Osteoblast (primary cell): Measurements from ENCODE around the gene YPEL4. TPM values are rescaled to one million over a fixed set of nuclear protein-coding genes. Genes with fewer than 3 reads are reported as not detected.

Experiments used
- DNase-seq: peaks from one replicate; pipeline ENCODE4 v3.0.0; 2011; ENCODE audit warnings: low spot score, mixed read lengths; ENCODE audit not compliant: insufficient read length; ENCODE audit errors: missing footprints
- H2AFZ ChIP-seq: 2 replicates; pipeline ENCODE4 v1.6.0; 2011; ENCODE audit warnings: mild to moderate bottlenecking, low read length
- H3K27ac ChIP-seq: 2 replicates; pipeline ENCODE4 v1.5.1; 2011; ENCODE audit warnings: mild to moderate bottlenecking, low read depth, low read length, moderate library complexity
- H3K27me3 ChIP-seq: 2 replicates; pipeline ENCODE4 v1.6.0; 2012; ENCODE audit warnings: mild to moderate bottlenecking, control low read depth, inconsistent platforms, low read length, moderate library complexity; ENCODE audit not compliant: insufficient read depth
- H3K36me3 ChIP-seq: 2 replicates; pipeline ENCODE4 v1.5.1; 2011; ENCODE audit warnings: mild to moderate bottlenecking, low read length, control low read depth, moderate library complexity; ENCODE audit not compliant: insufficient read depth
- H3K4me1 ChIP-seq: 2 replicates; pipeline ENCODE4 v1.5.1; 2011; ENCODE audit warnings: mild to moderate bottlenecking, low read length, control low read depth, moderate library complexity; ENCODE audit not compliant: insufficient read depth
- H3K4me2 ChIP-seq: 2 replicates; pipeline ENCODE4 v1.6.0; 2011; ENCODE audit warnings: mild to moderate bottlenecking, low read length; ENCODE audit not compliant: insufficient read depth
- H3K4me3 ChIP-seq: fragments of 200-600 bp; sonication (generic); 3 replicates; pipeline ENCODE4 v1.5.1; 2012; ENCODE audit warnings: mild to moderate bottlenecking, low read length, inconsistent platforms; ENCODE audit not compliant: insufficient read depth
- H3K79me2 ChIP-seq: 2 replicates; pipeline ENCODE4 v1.6.0; 2012; ENCODE audit warnings: mild to moderate bottlenecking, low read length, control low read depth, inconsistent platforms; ENCODE audit not compliant: insufficient read depth
- H3K9me3 ChIP-seq: 2 replicates; pipeline ENCODE4 v1.5.1; 2011; ENCODE audit warnings: low read depth, low read length, control low read depth
- H4K20me1 ChIP-seq: 2 replicates; pipeline ENCODE4 v1.6.0; 2012; ENCODE audit warnings: mild to moderate bottlenecking, low read length, control low read depth; ENCODE audit not compliant: insufficient read depth
- CTCF ChIP-seq: IDR thresholded peaks from 2 replicates; pipeline ENCODE4 v1.5.1; 2011; ENCODE audit warnings: mild to moderate bottlenecking, low read depth, low read length, moderate library complexity; ENCODE audit errors: extremely low read depth
- total RNA-seq: library from RNA; depleted of rRNA; stranded (reverse); fragments of >200 nt; gene quantifications from 2 replicates; pipeline ENCODE4 v1.2.3, GENCODE V29; 2012

Gene YPEL4
- total RNA-seq, 1 donor = 0.72 TPM

GRCh38 chr11:57647372-57647771 is 2.3 kb downstream of the YPEL4 start:
- Histone ChIP-seq H3K79me2 (no peaks in the 10 kb centered on the region), H3K9me3 (no peaks in the 10 kb centered on the region), H2AFZ (no peak overlapping the region), H4K20me1 (peaks cover 57% of the 10 kb centered on the region), H3K27me3 (peaks cover 36% of the 10 kb centered on the region), H3K4me3 (no peak overlapping the region), H3K4me1 (peaks cover 47% of the 10 kb centered on the region), H3K4me2 (peak overlapping the region; percentile 22), H3K27ac (no peak overlapping the region), H3K36me3 (peaks cover 4% of the 10 kb centered on the region)
- TF ChIP-seq CTCF = no peak
- DNase-seq = peak; percentile 77

GRCh38 chr11:57646799-57647303 is 2.9 kb downstream of the YPEL4 start:
- TF ChIP-seq CTCF = no peak
- Histone ChIP-seq H3K4me1 (peaks cover 47% of the 10 kb centered on the region), H4K20me1 (peaks cover 59% of the 10 kb centered on the region), H3K36me3 (peaks cover 4% of the 10 kb centered on the region), H3K9me3 (no peaks in the 10 kb centered on the region), H3K79me2 (peaks cover under 1% of the 10 kb centered on the region), H3K4me2 (peak overlapping the region; percentile 22), H3K27ac (no peak overlapping the region), H3K27me3 (peaks cover 36% of the 10 kb centered on the region), H2AFZ (no peak overlapping the region), H3K4me3 (no peak overlapping the region)
- peak; percentile 11 for DNase-seq

DNA sequence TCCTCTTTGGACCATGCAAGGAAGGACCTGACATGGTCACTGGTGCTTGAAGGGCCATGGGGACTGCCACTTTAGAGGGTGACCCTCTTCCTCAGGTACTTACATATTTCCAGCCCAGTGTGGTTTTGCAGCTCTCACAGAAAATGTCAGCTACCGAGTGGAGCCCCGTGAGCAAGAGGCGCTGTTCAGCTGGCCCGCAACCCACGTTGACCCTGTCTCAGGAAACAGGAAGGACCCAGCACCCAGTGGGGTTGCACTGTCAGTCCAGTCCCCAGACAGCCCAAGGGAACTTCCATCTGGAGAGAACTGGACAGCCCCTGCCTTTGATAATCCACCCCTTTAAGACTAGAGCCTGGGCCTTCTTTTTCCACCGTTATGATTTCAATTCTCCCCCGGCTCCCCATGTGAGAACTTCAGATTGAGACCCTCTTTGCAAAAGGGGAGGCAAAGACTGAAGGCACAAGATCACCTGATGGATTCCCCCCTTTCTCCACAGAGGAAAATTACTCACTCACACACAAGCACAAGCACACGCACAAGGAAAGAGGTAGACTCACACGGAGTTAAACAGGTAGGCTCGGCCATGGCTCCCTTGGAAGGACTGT is 3.4 kb downstream of the YPEL4 start:
- peaks cover 47% of the 10 kb centered on the region for H3K4me1 ChIP-seq
- H3K27me3 ChIP-seq = peaks cover 36% of the 10 kb centered on the region
- no peak overlapping the region for H3K27ac ChIP-seq
- peaks cover 64% of the 10 kb centered on the region for H4K20me1 ChIP-seq
- peaks cover 4% of the 10 kb centered on the region for H3K36me3 ChIP-seq
- H3K4me3 ChIP-seq = no peak overlapping the region
- no peak for TF ChIP-seq CTCF
- no peak overlapping the region for H3K4me2 ChIP-seq
- H2AFZ ChIP-seq = no peak overlapping the region
- DNase-seq = peak; percentile 38
- H3K9me3 ChIP-seq = no peaks in the 10 kb centered on the region
- peaks cover 5% of the 10 kb centered on the region for H3K79me2 ChIP-seq

DNA sequence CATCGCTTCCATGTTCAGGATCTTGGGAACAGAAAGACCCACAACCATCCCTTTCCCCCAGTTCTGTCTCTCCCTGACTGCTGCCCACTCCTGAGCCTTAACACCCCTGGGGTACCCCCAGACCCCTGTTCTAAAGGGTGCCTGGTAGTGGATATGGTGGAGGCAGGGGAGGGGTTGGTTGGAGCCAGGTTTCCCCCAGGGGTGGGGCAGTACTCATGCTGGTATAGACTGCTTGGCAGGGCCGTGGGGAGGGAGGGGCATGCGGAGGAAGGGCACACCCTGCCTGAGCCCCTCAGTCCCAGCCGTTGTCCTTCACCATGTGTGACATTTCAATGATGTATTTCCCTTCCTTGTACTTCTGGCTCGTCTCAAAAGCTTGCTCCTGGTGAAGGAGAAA is 4.0 kb downstream of the YPEL4 start:
- DNase-seq = no peak
- Histone ChIP-seq H3K4me3 (no peak overlapping the region), H2AFZ (no peak overlapping the region), H3K36me3 (peaks cover 6% of the 10 kb centered on the region), H3K79me2 (peaks cover 8% of the 10 kb centered on the region), H3K4me2 (no peak overlapping the region), H3K9me3 (no peaks in the 10 kb centered on the region), H3K4me1 (peaks cover 51% of the 10 kb centered on the region), H3K27ac (no peak overlapping the region), H3K27me3 (peaks cover 36% of the 10 kb centered on the region), H4K20me1 (peaks cover 70% of the 10 kb centered on the region)
- no peak for TF ChIP-seq CTCF
